Lung (tissue), 12 donors: ENCODE results near the gene JMJD8. TPM values are rescaled to one million over a fixed set of nuclear protein-coding genes. Genes with fewer than 3 reads are reported as not detected.

ENCODE experiments used
- ATAC-seq: fragments of 200-7000 bp; cut with Tn5 transposase; one replicate; pipeline ENCODE4 v1.9.1; 2020; ENCODE audit warnings: moderate number of reproducible peaks; ENCODE audit not compliant: insufficient read depth, low FRiP score
- DNase-seq, 3 donors: peaks; one replicate each; pipeline ENCODE4 v3.0.0-alpha.2; 2013 to 2017
- H3K27ac ChIP-seq, 2 donors: one replicate each; pipeline ENCODE4 v1.5.1; 2013; ENCODE audit warnings: mild to moderate bottlenecking in 2 of 2, moderate library complexity in 2 of 2, control low read depth in 1 of 2, inconsistent platforms in 1 of 2, low read depth in 1 of 2, low read length in 1 of 2
- H3K27me3 ChIP-seq, 3 donors: one replicate each; pipeline ENCODE4 v1.5.1; 2013; ENCODE audit warnings: low read length in 2 of 3; ENCODE audit not compliant: control insufficient read depth in 3 of 3, insufficient read depth in 3 of 3
- H3K36me3 ChIP-seq, 4 donors: one replicate each; pipeline ENCODE4 v1.5.1; 2013; ENCODE audit warnings: low read length in 4 of 4, mild to moderate bottlenecking in 1 of 4, moderate library complexity in 1 of 4; ENCODE audit not compliant: control insufficient read depth in 4 of 4, insufficient read depth in 4 of 4
- H3K4me1 ChIP-seq, 5 donors: one replicate each; pipeline ENCODE4 v1.5.1; 2013; ENCODE audit warnings: low read length in 5 of 5, mild to moderate bottlenecking in 2 of 5, moderate library complexity in 1 of 5; ENCODE audit not compliant: control insufficient read depth in 5 of 5, insufficient read depth in 5 of 5
- H3K4me3 ChIP-seq: one replicate; pipeline ENCODE4 v1.5.1; 2013; ENCODE audit warnings: mild to moderate bottlenecking, control low read depth, moderate library complexity
- H3K9ac ChIP-seq, 2 donors: one replicate each; pipeline ENCODE4 v1.5.1; 2013; ENCODE audit warnings: low read length in 2 of 2, control low read depth in 1 of 2; ENCODE audit not compliant: insufficient read depth in 1 of 2
- H3K9me3 ChIP-seq, 4 donors: one replicate each; pipeline ENCODE4 v1.5.1; 2013; ENCODE audit warnings: low read length in 3 of 4, mild to moderate bottlenecking in 1 of 4, moderate library complexity in 1 of 4; ENCODE audit not compliant: control insufficient read depth in 4 of 4, insufficient read depth in 3 of 4
- CTCF ChIP-seq: IDR thresholded peaks from 2 replicates; pipeline ENCODE4 v1.5.1; 2012; ENCODE audit warnings: mild to moderate bottlenecking; ENCODE audit errors: control extremely low read depth, extremely low read depth
- WGBS, 2 donors: extraction: QIAGEN DNeasy Blood & Tissue Kit; methylation state at CpG; one replicate each; pipeline ENCODE4 v1.1.7; 2013; 5-methylcytosine and 5-hydroxymethylcytosine counted together
- polyA plus RNA-seq, 2 donors: library from polyadenylated mRNA; stranded (reverse); fragments of 200-250 nt; gene quantifications; one replicate each; pipeline ENCODE4 v1.2.1, GENCODE V29; 2013
- total RNA-seq, 2 donors: library from RNA; depleted of rRNA in 1 of 2; stranded (reverse); fragments of >200 nt in 1 of 2; gene quantifications; one replicate each; pipeline ENCODE4 v1.2.1, GENCODE V29; 2014 to 2021
- donor health status: control.
- donor health status: control.
- donor health status: Bipolar disorder and iron deficiency.
- donor health status: healthy.
- donor health status: DM: yes; HTN: yes; CAD: no.

Gene JMJD8
- total and polyA plus RNA-seq, 4 donors: 32.5 to 90.3 (median 57.9) TPM

- ATAC-seq: peak; percentile 87
- Histone ChIP-seq H3K4me3 (no peak overlapping the region), H3K36me3 (peaks cover 0 to 18% (median 0%) of the 10 kb centered on the region in 4 donors), H3K9ac (no peak overlapping the region), H3K9me3 (no peaks in the 10 kb centered on the region), H3K27ac (peak overlapping the region; percentile 97 to 98), H3K4me1 (peaks cover 0 to 31% (median 7%) of the 10 kb centered on the region in 5 donors), H3K27me3 (no peaks in the 10 kb centered on the region)
- TF ChIP-seq CTCF: no peak
- DNase-seq: peak; percentile 30 to 96 (median 95)
- WGBS, 2 donors: 15 to 18% methylated on average over 51 to 53 of the region's 53 CpGs
Measured at GRCh38 chr16:637081-638018, 46.8 kb downstream of the JMJD8 start.

- no peaks in the 10 kb centered on the region for H3K27me3 ChIP-seq
- 0% methylated on average over 84 to 91 of the region's 91 CpGs for WGBS, 2 donors
- H3K9ac ChIP-seq: peak within 1 kb of the TSS; percentile 46 to 94
- H3K9me3 ChIP-seq: no peaks in the 10 kb centered on the region
- peak within 1 kb of the TSS; percentile 97 to 98 for H3K27ac ChIP-seq
- DNase-seq: peak; percentile 95 to 96 (median 96)
- H3K36me3 ChIP-seq: peaks cover 0 to 18% (median 0%) of the 10 kb centered on the region in 4 donors
- H3K4me1 ChIP-seq: peaks cover 0 to 27% (median 7%) of the 10 kb centered on the region in 5 donors
- peak; percentile 89 for ATAC-seq
- peak; percentile 1 for TF ChIP-seq CTCF
- H3K4me3 ChIP-seq: peak within 1 kb of the TSS; percentile 86
Measured at GRCh38 chr16:636206-637080, 47.7 kb downstream of the JMJD8 start, which contains the start of gene METTL26. Gene METTL26 (minus strand): TSS chr16:636305. CDS start chr16:636290, 15 bp downstream.

GRCh38 chr16:635573-636205, 48.4 kb downstream of the JMJD8 start:
- whole genome bisulfite sequencing, 2 donors: 3 to 4% methylated on average over 45 to 55 of the region's 55 CpGs
- H3K4me3 ChIP-seq: peak overlapping the region; percentile 86
- H3K9me3 ChIP-seq: no peaks in the 10 kb centered on the region
- H3K9ac ChIP-seq: peak overlapping the region in 1 of 2 donors; percentile 46
- peak overlapping the region; percentile 97 to 98 for H3K27ac ChIP-seq
- DNase-seq (no peak), ATAC-seq (peak; percentile 1)
- no peaks in the 10 kb centered on the region for H3K27me3 ChIP-seq
- H3K4me1 ChIP-seq: peaks cover 0 to 30% (median 10%) of the 10 kb centered on the region in 5 donors
- TF ChIP-seq CTCF: no peak
- H3K36me3 ChIP-seq: peaks cover 0 to 18% (median 0%) of the 10 kb centered on the region in 4 donors
